OCI-M2 (cell line): ENCODE results near the gene KRT71.

Experiments used
- DNase-seq: peaks from one replicate; lab custom pipeline; 2025; ENCODE audit not compliant: unreplicated experiment; lab: John Stamatoyannopoulos, UW

KRT71 gene

GRCh38 chr12:52539821-52540173 lies 13.1 kb downstream of the KRT71 start:
- DNase-seq = no peak

- no peak for DNase-seq
Measured at GRCh38 chr12:52539083-52539820, 13.7 kb downstream of the KRT71 start.

- DNase-seq = no peak
Measured at GRCh38 chr12:52537101-52537500, 15.8 kb downstream of the KRT71 start.

GRCh38 chr12:52535574-52535973 lies 17.4 kb downstream of the KRT71 start:
- no peak for DNase-seq

GRCh38 chr12:52534482-52534881 lies 18.5 kb downstream of the KRT71 start:
- DNase-seq = no peak

DNA sequence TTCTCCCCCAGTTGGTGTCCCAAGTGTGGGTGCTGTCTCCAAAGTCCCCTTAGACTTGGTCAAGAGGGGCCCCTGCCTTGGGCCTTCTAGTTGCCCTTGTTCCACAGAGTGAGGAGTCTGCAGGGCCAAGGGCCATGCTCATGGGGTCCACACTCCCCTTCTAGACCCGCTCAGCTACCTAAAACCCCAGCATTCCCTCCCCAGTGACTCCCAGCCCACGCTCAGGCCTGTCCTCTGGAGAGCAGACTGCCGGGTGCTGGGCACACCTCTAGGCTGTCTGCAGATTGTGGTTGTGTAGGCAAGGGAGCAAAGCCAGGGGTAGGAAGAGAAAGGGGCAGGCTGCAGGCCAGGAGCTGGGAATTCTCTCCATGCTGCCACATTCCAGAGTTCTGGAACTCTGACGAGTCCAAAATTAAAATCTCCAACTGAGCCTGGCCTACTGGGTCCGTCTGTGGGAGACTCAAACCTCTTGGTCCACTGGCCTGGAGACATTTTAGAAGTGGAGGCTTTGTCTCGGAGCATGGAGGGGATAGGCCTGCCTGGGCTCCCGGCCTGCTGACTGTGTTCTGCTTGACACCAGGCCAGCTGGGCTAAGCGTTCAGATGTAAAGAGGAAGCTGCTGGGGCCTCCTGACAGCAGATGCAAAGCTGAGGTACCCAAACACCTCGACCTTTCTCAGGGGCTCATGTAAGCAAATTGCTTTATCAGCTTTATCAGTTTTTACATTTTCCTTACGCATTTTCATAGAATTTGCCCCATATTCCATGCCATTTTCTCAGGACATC lies 19.1 kb downstream of the KRT71 start:
- no peak for DNase-seq

DNA sequence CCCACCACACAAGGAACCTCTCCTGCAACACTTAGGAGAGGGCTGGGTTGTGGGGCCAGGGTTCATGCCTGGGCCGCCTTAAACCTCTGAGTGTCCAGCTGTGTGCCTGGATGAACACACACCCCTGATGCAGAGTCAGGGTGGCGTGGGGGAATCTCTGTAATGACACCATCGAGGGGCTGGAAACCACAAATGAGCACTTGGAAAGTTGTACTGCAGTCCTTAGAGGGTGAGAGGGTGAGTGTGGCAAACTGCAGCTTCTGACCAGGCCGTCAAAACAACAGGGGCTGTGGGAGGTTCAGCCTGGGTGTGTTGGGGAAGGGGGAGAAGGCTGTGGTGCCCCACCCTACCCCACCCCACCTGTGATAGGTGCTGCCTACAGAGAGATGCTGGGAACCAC lies 20.3 kb downstream of the KRT71 start:
- no peak for DNase-seq

- DNase-seq = no peak
Measured at GRCh38 chr12:52531566-52532300, 21.2 kb downstream of the KRT71 start.

- DNase-seq = no peak
Measured at GRCh38 chr12:52530905-52531304, 22.0 kb downstream of the KRT71 start.

- DNase-seq = no peak
Measured at GRCh38 chr12:52530366-52530765, 22.6 kb downstream of the KRT71 start.

DNA sequence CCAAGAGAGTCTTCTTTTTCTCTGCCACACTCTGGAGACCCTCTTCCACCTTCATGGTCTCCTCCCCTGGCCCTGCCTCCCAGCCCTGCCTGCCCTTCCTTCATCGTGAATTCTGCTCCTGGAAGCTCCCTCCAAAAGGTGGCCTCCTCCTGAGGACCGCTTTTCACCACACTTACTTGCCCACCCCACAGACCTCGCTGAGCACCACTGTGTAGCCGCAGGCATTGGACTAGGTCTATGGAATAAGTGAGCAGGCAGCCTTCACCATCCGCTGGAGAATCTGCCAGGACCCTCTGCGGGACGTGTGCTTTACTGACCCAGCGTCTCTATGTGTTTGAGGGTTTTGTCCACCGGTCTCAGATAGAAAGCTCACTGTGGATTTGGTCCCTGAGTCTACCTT lies 23.1 kb downstream of the KRT71 start:
- no peak for DNase-seq

DNA sequence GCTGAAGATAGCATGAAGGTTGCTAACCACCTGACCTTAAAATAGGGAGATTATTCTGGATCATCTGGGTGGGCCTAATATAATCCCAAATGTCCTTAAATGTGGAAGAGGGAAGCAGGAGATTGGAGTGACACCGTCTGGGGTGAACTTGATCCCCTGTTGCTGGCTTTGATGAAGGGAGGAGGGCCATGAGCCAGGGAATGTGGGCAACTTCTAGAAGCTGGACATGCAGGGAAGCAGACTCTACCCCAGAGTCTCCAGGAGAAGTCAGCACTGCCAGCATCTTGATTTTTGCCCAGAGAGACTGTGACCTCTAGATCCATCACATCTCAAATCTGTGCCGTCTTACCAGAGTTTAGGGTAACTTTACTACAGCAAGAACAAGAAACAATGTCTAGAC lies 23.5 kb downstream of the KRT71 start:
- DNase-seq = no peak

GRCh38 chr12:52528641-52529143 lies 24.3 kb downstream of the KRT71 start:
- DNase-seq = no peak

GRCh38 chr12:52527121-52527800 lies 25.7 kb downstream of the KRT71 start:
- no peak for DNase-seq

- no peak for DNase-seq
Measured at GRCh38 chr12:52526511-52526951, 26.4 kb downstream of the KRT71 start.

- DNase-seq = no peak
Measured at GRCh38 chr12:52525661-52526499, 27.1 kb downstream of the KRT71 start.

- DNase-seq = no peak
Measured at GRCh38 chr12:52524898-52525591, 27.9 kb downstream of the KRT71 start.

DNA sequence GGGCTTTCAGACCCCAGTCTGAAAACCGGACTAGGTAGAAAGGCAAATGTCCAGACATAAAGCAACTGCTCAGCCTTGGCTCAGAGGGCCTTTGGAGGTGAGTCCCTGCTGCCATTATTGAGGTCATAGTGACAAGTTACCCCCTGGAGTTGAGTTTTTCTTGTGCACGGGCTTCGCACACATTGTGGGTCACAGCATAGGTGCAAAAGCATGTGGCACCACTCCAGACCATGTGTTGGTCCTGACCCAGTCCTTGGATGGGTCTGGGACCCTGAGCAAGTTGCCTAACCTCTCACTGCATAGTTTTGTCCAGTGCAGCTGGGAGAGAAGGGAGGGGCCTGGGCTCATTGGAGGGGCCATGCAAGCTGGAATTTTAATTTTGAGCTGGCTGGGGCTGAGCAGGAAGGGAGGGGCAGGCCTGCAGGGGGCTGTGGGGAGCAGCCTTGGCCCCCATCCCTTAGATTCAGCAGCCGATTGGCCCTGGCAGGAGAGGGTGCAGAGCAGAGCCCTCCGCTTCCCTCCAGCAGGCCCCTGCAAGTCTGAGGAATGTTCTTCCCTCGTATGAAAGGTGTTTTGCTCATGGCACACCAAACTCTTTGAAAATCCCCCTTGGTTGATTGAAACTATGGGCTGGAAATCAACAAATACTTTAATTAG lies 28.6 kb downstream of the KRT71 start:
- no peak for DNase-seq

DNA sequence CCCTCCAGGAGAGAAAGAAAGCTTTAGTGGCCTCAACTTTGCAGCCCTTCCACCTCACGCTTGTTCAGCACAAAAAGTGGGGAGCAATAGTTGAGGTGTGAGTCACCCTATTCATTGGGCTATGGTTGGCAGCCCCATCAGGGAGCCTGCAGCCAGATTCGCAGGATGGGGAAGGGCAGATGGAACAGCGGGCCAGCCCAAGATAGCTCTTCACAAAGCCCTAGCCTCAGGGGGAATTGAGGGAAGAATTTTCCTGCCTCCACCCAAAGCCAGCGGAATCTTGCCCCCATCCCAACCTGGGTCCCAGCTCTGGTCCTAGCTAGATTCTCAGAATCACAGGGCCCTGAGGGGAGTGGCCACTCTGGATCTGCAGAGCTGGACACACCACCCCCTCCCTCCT lies 29.1 kb downstream of the KRT71 start:
- DNase-seq = no peak
